GM18951 (cell line): ENCODE results near the gene FYTTD1.
"Not testable (repeated sequence)": the region's sequence is repeated elsewhere in the genome, so short reads cannot be mapped to it uniquely, and the experiment has no call there.

Source experiments
- POLR2A ChIP-seq: IDR thresholded peaks from 4 replicates; pipeline ENCODE4 v1.6.1; 2011; ENCODE audit warnings: mild to moderate bottlenecking; ENCODE audit not compliant: insufficient read length, insufficient read depth; ENCODE audit errors: extremely low read depth
- in situ Hi-C: fragments of 300-500 bp; cut with MboI; formaldehyde crosslinking; loops from one replicate; pipeline ENCODE4 v1.12.0; 2022; ENCODE audit warnings: low sequenced_read_pairs, mixed read lengths, inconsistent platforms; ENCODE audit not compliant: unreplicated experiment

Gene FYTTD1

GRCh38 chr3:197749601-197750395 lies at the start of gene FYTTD1:
FYTTD1 (plus strand) TSS chr3:197749883; CDS start chr3:197749972, 89 bp downstream.
- TF ChIP-seq POLR2A: peak; percentile 79
- in situ Hi-C loops: no loop called here

DNA sequence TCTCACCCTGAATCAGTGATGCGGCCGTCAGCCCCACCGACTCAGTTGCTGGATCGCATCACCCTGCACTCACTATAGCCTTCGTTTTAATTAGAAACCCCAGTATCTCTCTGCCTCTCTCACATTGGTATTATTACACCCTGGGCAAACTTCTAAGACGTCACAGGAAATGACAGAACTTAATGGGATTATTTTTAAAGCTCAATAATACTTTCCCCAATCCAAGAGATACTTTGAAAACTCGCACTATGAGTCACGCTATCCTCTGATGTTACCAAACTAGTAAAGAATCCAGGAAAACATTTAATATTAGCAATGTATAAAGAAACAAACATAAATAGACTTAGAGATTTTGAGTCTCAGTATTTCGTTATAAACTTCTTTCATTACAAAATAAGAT lies 49.6 kb upstream of the FYTTD1 start:
- in situ Hi-C loops: no loop called here
- no peak for TF ChIP-seq POLR2A

DNA sequence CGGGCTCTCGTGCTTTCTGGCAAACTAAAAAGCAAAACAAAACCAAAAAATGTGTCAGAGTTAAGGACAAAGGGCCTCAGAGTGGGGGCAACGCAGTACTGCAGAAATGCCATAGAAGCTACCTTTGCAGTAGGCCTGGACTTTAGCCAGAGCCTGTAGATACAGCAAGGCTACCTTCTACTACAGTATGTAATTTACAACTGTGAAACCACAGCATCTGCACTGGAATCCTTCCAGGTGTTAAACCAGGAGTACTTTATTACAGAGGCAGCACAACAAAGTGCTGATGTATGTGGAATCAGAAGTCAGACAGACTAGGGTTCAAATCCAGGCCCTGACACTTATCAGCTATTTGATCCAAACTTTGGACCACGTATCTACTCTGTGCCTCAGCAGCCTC lies 47.8 kb upstream of the FYTTD1 start:
- TF ChIP-seq POLR2A: no peak
- in situ Hi-C loops: no loop called here

- TF ChIP-seq POLR2A: no peak
- in situ Hi-C loops: no loop called here
Measured at GRCh38 chr3:197706658-197707057, 43.0 kb upstream of the FYTTD1 start.

- in situ Hi-C loops: no loop called here
- TF ChIP-seq POLR2A: no peak
Measured at GRCh38 chr3:197709135-197709534, 40.5 kb upstream of the FYTTD1 start.

DNA sequence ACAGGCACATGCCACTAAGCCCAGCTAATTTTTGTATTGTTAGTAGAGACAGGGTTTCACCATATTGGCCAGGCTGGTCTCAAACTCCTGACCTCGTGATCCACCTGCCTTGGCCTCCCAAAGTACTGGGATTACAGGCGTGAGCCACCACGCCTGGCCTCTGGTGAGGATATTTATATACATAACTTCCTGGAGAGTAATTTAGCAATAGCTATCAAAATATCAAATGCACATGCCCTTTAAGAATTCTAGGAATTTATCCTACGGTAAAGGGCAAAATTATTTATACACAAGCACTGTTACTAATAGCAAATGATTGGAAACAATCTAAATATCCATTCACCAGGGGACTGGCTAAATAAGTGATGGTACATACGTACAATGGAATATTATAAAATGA lies 38.7 kb upstream of the FYTTD1 start:
- in situ Hi-C loops: not testable (repeated sequence)

GRCh38 chr3:197711973-197712707 lies 37.5 kb upstream of the FYTTD1 start:
- peak; percentile 41 for TF ChIP-seq POLR2A
- in situ Hi-C loops: no loop called here

GRCh38 chr3:197713477-197713822 lies 36.2 kb upstream of the FYTTD1 start:
- in situ Hi-C loops: no loop called here
- TF ChIP-seq POLR2A: no peak

DNA sequence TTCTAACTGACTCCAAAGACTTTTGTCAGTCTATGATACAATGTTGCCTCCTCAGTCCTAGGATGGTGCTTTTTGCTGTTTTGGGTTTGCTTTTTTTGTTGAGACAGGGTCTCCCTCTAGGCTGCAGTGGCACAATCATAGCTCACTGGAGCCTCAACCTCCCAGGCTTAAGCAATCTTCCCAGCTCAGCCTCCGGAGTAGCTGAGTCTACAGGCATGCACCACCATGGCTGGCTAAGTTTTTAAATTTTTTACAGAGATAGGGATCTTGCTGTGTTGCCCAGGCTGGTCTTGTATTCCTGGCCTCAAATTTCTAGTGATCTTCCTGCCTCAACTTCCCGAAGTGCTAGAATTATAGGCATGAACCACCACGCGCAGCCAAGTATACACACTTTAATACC lies 35.4 kb upstream of the FYTTD1 start:
- in situ Hi-C loops: no loop called here
- no peak for TF ChIP-seq POLR2A

DNA sequence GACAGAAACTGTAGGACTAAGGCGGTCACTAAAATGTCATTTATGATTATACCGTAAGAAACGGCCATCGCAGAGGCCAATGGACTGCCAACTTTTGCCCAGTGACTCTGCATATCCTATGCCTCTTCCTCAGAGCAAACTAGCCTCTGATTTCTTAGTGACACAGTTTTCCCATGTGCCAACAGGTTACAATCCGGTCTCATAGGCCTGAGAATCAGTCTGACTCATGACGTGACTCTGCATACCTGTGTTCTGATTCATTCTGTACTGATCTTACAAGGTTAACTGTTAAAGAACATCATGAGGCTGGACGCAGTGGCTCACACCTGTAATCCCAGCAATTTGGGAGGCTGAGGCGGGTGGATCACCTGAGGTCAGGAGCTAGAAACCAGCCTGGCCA lies 30.8 kb upstream of the FYTTD1 start:
- no peak for TF ChIP-seq POLR2A
- in situ Hi-C loops: no loop called here

DNA sequence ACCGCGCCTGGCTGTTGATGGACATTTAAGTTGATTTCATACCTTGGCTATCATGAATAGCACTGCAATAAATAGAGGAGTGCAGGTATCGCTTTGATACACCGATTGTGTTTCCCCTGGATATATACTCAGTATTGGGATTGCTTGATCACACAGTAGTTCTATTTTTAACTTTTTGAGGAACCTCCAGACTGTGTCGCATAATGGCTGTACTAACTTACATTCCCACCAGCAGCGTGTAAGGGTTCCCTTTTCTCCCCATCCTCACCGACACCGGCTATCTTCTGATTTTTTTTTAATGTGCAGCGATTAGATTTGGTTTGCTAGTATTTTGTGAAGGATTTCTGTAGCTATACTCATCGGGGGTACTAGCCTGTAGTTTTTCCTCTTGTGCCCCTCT lies 29.0 kb upstream of the FYTTD1 start:
- in situ Hi-C loops: no loop called here
- no peak for TF ChIP-seq POLR2A

DNA sequence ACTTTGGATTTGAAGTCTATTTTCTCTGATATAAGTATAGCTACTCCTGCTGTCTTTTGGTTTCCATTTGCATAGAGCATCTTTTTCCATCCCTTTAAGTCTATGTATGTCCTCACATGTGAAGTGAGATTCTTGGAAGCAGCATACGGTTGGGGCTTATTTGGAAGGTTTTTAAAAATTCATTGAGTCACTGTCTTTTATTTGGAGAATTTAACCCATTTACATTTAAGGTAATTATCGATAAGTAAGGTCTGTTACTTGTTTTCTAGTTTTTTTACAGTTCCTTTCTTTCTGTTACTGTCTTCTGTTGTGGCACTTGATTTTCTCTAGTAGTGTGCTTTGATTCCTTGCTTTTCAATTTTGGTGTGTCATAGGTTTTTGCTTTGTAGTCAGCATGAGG lies 26.9 kb upstream of the FYTTD1 start:
- no peak for TF ChIP-seq POLR2A
- in situ Hi-C loops: no loop called here

DNA sequence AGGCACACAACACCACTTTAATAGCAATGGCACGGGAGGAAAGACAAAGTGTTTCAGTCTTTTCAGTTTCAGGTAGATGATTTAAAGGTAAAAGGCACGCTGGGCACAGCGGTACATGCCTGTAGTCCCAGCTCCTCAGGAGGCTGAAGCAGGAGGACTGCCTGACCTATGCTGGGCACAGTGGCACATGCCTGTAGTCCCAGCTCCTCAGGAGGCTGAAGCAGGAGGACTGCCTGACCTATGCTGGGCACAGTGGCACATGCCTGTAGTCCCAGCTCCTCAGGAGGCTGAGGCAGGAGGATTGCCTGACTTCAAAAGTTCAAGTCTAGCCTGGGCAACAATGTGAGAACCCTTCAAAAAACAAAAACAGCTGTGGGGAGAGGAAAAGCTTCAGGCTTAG lies 21.8 kb upstream of the FYTTD1 start:
- in situ Hi-C loops: not testable (repeated sequence)

DNA sequence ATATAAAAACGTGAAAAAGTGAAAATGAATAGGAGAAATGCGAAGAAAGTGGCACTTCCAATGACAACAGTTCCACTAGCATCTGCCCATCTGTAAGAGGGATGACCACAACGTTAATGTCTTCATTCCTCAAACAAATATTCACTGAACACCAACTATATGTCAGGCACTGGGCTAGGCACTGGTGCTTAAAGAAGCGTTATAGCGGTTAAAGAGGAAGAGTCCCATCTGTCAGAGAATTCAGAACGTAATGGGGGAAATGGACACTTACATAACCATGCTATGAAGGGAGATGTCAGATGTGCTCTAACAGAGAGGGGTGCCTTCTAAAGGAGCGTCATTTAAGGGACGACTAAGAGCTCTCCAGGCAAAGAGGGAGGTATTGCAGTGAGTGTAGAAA lies 21.2 kb upstream of the FYTTD1 start:
- in situ Hi-C loops: no loop called here
- TF ChIP-seq POLR2A: no peak
